B cell (primary cell): ENCODE measurements around the gene DIPK1A.

Experiments
- CTCF ChIP-seq: fragments of 200-600 bp; IDR thresholded peaks from one replicate; pipeline ENCODE4 v1.8.0; 2022; ENCODE audit warnings: antibody characterized with exemption, mild to moderate bottlenecking
- EZH2 ChIP-seq: IDR thresholded peaks from 2 replicates; pipeline ENCODE4 v1.6.1; 2012; ENCODE audit warnings: borderline replicate concordance, low read depth, mild to moderate bottlenecking, moderate library complexity, low read length; ENCODE audit not compliant: insufficient read depth, poor library complexity, severe bottlenecking

GRCh38 chr1:93007941-93008577 is 46.8 kb upstream of the DIPK1A start:
- TF ChIP-seq CTCF: no peak
- no peak for TF ChIP-seq EZH2
